ENCODE data around the gene VENTX.

DNA sequence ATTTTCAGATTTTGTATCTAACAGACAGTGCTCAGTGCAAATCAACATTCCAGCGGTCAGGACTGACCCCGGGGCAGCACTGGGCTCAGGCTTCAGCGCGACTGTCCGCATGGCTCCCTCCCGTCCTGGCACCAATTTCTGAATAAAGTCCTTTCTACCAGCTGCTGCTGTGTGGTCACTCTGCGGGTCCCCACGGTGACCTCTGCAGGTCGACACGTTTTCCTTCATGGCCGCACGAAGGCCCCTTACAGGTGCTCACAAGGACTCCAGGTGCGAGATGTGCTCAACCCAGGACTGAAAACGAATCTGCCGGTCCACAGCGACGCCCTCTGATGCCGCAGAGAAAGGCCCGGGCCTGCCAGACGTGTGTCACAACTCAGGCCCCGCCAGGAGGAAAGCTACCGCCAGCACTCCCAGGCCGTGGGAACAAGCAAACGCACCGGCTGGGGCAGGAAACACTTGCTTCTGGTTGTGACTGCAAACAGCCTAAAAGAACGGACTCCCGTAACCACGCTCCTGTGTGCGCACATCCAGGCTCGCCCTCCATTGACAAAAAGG is 11.3 kb upstream of the VENTX start:
- TF ChIP-seq, protein P1, sequence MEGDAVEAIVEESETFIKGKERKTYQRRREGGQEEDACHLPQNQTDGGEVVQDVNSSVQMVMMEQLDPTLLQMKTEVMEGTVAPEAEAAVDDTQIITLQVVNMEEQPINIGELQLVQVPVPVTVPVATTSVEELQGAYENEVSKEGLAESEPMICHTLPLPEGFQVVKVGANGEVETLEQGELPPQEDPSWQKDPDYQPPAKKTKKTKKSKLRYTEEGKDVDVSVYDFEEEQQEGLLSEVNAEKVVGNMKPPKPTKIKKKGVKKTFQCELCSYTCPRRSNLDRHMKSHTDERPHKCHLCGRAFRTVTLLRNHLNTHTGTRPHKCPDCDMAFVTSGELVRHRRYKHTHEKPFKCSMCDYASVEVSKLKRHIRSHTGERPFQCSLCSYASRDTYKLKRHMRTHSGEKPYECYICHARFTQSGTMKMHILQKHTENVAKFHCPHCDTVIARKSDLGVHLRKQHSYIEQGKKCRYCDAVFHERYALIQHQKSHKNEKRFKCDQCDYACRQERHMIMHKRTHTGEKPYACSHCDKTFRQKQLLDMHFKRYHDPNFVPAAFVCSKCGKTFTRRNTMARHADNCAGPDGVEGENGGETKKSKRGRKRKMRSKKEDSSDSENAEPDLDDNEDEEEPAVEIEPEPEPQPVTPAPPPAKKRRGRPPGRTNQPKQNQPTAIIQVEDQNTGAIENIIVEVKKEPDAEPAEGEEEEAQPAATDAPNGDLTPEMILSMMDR (IDR thresholded peaks at IDR 0.05), result no peak
- TF ChIP-seq JUN (CRISPR knock-in tag; IDR thresholded peaks at IDR 0.05) (no peak), CREM (CRISPR knock-in tag; IDR thresholded peaks at IDR 0.05) (no peak), CREB1 (CRISPR knock-in tag; IDR thresholded peaks at IDR 0.05) (no peak), TCF7 (CRISPR knock-in tag; IDR thresholded peaks at IDR 0.05; ENCODE audit: low read depth) (no peak), NR3C1 (CRISPR knock-in tag; conservative IDR thresholded peaks at IDR 0.05; ENCODE audit: low read depth) (no peak), NFE2L1 (CRISPR knock-in tag; IDR thresholded peaks at IDR 0.05) (no peak)
- TF ChIP-seq, protein P2, sequence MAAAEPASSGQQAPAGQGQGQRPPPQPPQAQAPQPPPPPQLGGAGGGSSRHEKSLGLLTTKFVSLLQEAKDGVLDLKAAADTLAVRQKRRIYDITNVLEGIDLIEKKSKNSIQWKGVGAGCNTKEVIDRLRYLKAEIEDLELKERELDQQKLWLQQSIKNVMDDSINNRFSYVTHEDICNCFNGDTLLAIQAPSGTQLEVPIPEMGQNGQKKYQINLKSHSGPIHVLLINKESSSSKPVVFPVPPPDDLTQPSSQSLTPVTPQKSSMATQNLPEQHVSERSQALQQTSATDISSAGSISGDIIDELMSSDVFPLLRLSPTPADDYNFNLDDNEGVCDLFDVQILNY (CRISPR knock-in tag; IDR thresholded peaks at IDR 0.05), result no peak
- TF ChIP-seq, protein P3, sequence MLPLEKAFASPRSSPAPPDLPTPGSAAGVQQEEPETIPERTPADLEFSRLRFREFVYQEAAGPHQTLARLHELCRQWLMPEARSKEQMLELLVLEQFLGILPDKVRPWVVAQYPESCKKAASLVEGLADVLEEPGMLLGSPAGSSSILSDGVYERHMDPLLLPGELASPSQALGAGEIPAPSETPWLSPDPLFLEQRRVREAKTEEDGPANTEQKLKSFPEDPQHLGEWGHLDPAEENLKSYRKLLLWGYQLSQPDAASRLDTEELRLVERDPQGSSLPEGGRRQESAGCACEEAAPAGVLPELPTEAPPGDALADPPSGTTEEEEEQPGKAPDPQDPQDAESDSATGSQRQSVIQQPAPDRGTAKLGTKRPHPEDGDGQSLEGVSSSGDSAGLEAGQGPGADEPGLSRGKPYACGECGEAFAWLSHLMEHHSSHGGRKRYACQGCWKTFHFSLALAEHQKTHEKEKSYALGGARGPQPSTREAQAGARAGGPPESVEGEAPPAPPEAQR (CRISPR knock-in tag; IDR thresholded peaks at IDR 0.05), result no peak
- TF ChIP-seq, protein P4, sequence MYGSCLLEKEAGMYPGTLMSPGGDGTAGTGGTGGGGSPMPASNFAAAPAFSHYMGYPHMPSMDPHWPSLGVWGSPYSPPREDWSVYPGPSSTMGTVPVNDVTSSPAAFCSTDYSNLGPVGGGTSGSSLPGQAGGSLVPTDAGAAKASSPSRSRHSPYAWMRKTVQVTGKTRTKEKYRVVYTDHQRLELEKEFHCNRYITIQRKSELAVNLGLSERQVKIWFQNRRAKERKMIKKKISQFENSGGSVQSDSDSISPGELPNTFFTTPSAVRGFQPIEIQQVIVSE (CRISPR knock-in tag; IDR thresholded peaks at IDR 0.05; ENCODE audit: borderline replicate concordance), result no peak
- TF ChIP-seq, protein P5, sequence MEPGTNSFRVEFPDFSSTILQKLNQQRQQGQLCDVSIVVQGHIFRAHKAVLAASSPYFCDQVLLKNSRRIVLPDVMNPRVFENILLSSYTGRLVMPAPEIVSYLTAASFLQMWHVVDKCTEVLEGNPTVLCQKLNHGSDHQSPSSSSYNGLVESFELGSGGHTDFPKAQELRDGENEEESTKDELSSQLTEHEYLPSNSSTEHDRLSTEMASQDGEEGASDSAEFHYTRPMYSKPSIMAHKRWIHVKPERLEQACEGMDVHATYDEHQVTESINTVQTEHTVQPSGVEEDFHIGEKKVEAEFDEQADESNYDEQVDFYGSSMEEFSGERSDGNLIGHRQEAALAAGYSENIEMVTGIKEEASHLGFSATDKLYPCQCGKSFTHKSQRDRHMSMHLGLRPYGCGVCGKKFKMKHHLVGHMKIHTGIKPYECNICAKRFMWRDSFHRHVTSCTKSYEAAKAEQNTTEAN (CRISPR knock-in tag; IDR thresholded peaks at IDR 0.05), result no peak
